IMR-90 (cell line): ENCODE measurements around the gene ETV6. TPM values are rescaled to one million over a fixed set of nuclear protein-coding genes. Genes with fewer than 3 reads are reported as not detected.

Source experiments
- ATAC-seq: fragments of 200-7000 bp; cut with Tn5 transposase; 2 replicates; pipeline ENCODE4 v1.9.1; 2020; ENCODE audit warnings: low read depth, mild to moderate bottlenecking, moderate library complexity
- BruUV-seq: library from RNA; stranded (reverse); fragments of 400-500 nt; replicated peaks from 2 replicates; lab custom pipeline; 2021; lab: Mats Ljungman, UMichigan
- CTCF ChIA-PET: fragments of 300-600 bp; formaldehyde crosslinking; extraction: SDS; loops from one replicate; lab custom pipeline; 2021; ENCODE audit warnings: antibody characterized with exemption; lab: Yijun Ruan, JAX
- POLR2A ChIA-PET: fragments of 300-600 bp; sonication (Branson Sonifier 250); formaldehyde crosslinking; loops from one replicate; lab custom pipeline; 2022; ENCODE audit warnings: antibody characterized with exemption; ENCODE audit not compliant: unreplicated experiment; lab: Charles Lee
- DNase-seq: peaks from one replicate; pipeline ENCODE4 v3.0.0; 2013
- H2AFZ ChIP-seq: replicated peaks from 2 replicates; pipeline ENCODE3; 2013; ENCODE audit warnings: low read length, mild to moderate bottlenecking; ENCODE audit not compliant: poor library complexity
- H2AK5ac ChIP-seq: 2 replicates; pipeline ENCODE4 v1.6.1; 2013; ENCODE audit warnings: low read depth, low read length, inconsistent platforms
- H2AK9ac ChIP-seq: replicated peaks from 2 replicates; pipeline ENCODE3; 2013; ENCODE audit warnings: mild to moderate bottlenecking, low read depth, low read length, moderate library complexity; ENCODE audit not compliant: poor library complexity
- H2BK120ac ChIP-seq: 2 replicates; pipeline ENCODE4 v1.6.1; 2013; ENCODE audit warnings: low read depth, low read length, inconsistent platforms
- H2BK15ac ChIP-seq: 3 replicates; pipeline ENCODE4 v1.6.1; 2013; ENCODE audit warnings: low read depth, low read length, inconsistent platforms
- H2BK20ac ChIP-seq: 2 replicates; pipeline ENCODE4 v1.6.1; 2013; ENCODE audit warnings: low read depth, mild to moderate bottlenecking, inconsistent platforms, low read length, moderate library complexity
- H2BK5ac ChIP-seq: 2 replicates; pipeline ENCODE4 v1.6.1; 2013; ENCODE audit warnings: mild to moderate bottlenecking, low read depth, low read length, inconsistent platforms; ENCODE audit not compliant: poor library complexity, severe bottlenecking
- H3K14ac ChIP-seq: replicated peaks from 2 replicates; pipeline ENCODE4 v1.6.1; 2013; ENCODE audit warnings: low read depth, low read length, inconsistent platforms
- H3K18ac ChIP-seq: 2 replicates; pipeline ENCODE4 v1.6.1; 2013; ENCODE audit warnings: low read depth, low read length, control low read depth
- H3K23ac ChIP-seq: 2 replicates; pipeline ENCODE4 v1.6.1; 2013; ENCODE audit warnings: low read depth, low read length, inconsistent platforms
- H3K27ac ChIP-seq: 2 replicates; pipeline ENCODE4 v1.5.1; 2013; ENCODE audit warnings: mild to moderate bottlenecking, control low read depth, low read length; ENCODE audit not compliant: insufficient read depth
- H3K27me3 ChIP-seq: 2 replicates; pipeline ENCODE4 v1.6.1; 2013; ENCODE audit warnings: low read length; ENCODE audit not compliant: control insufficient read depth, insufficient read depth
- H3K36me3 ChIP-seq: 2 replicates; pipeline ENCODE4 v1.6.1; 2013; ENCODE audit warnings: low read length, mixed read lengths; ENCODE audit not compliant: control insufficient read depth, insufficient read depth
- H3K4ac ChIP-seq: 2 replicates; pipeline ENCODE4 v1.6.1; 2013; ENCODE audit warnings: low read depth, low read length, inconsistent platforms
- H3K4me1 ChIP-seq: 2 replicates; pipeline ENCODE4 v1.6.1; 2013; ENCODE audit warnings: low read length, mixed read lengths; ENCODE audit not compliant: control insufficient read depth, insufficient read depth
- H3K4me2 ChIP-seq: 2 replicates; pipeline ENCODE4 v1.6.1; 2013; ENCODE audit warnings: low read depth, mild to moderate bottlenecking, control low read depth, low read length, moderate library complexity
- H3K4me3 ChIP-seq: 2 replicates; pipeline ENCODE4 v1.5.1; 2013; ENCODE audit warnings: low read depth, mild to moderate bottlenecking, control low read depth, low read length, moderate library complexity; ENCODE audit not compliant: insufficient read depth
- H3K56ac ChIP-seq: 2 replicates; pipeline ENCODE4 v1.6.1; 2013; ENCODE audit warnings: low read length, inconsistent platforms; ENCODE audit not compliant: insufficient read depth; ENCODE audit errors: extremely low read depth
- H3K79me1 ChIP-seq, 2 experiments: 2 replicates each; pipeline ENCODE4 v1.6.1; 2013; ENCODE audit warnings: low read length in 2 of 2, inconsistent platforms in 1 of 2, low read depth in 1 of 2
- H3K9ac ChIP-seq: 2 replicates; pipeline ENCODE4 v1.6.1; 2013; ENCODE audit warnings: low read depth, low read length, control low read depth
- H3K9me1 ChIP-seq: 2 replicates; pipeline ENCODE4 v1.6.1; 2013; ENCODE audit warnings: low read length, inconsistent platforms; ENCODE audit not compliant: insufficient read depth
- H3K9me3 ChIP-seq: 2 replicates; pipeline ENCODE4 v1.6.1; 2013; ENCODE audit warnings: low read length; ENCODE audit not compliant: control insufficient read depth, insufficient read depth
- H4K20me1 ChIP-seq: 2 replicates; pipeline ENCODE4 v1.6.1; 2013; ENCODE audit warnings: low read length, inconsistent platforms; ENCODE audit not compliant: insufficient read depth
- H4K5ac ChIP-seq: 2 replicates; pipeline ENCODE4 v1.6.1; 2013; ENCODE audit warnings: mild to moderate bottlenecking, low read depth, low read length, control low read depth
- H4K8ac ChIP-seq, 2 experiments: 2 replicates each; pipeline ENCODE4 v1.6.1; 2013; ENCODE audit warnings: low read depth in 2 of 2, low read length in 2 of 2, control low read depth in 1 of 2, inconsistent platforms in 1 of 2
- H4K91ac ChIP-seq: 2 replicates; pipeline ENCODE4 v1.6.1; 2013; ENCODE audit warnings: low read depth, low read length, inconsistent platforms; ENCODE audit not compliant: insufficient read depth
- FOS ChIP-seq: fragments of 150-350 bp; IDR thresholded peaks from 2 replicates; pipeline ENCODE4 v1.6.1; 2016; ENCODE audit warnings: low read depth, low read length
- WGBS, 2 experiments: methylation state at CpG; one replicate each; pipeline versions ENCODE4 v1.1.5 to v1.1.7; 2013; ENCODE audit warnings: missing lambda C conversion rate in 2 of 2; ENCODE audit not compliant: insufficient read length in 1 of 2; ENCODE audit errors: extremely low coverage in 2 of 2; 5-methylcytosine and 5-hydroxymethylcytosine counted together
- dilution Hi-C: fragments of 300-500 bp; cut with HindIII; formaldehyde crosslinking; loops from one replicate; pipeline ENCODE4 v1.14.3; 2018; ENCODE audit warnings: low sequenced_read_pairs; ENCODE audit not compliant: unreplicated experiment
- in situ Hi-C: fragments of 300-500 bp; cut with MboI; formaldehyde crosslinking; loops from 3 replicates; pipeline ENCODE4 v1.14.3; 2019; ENCODE audit warnings: low sequenced_read_pairs, inconsistent platforms, mixed read lengths
- intact Hi-C: fragments of 100-400 bp; cut with micrococcal nuclease; formaldehyde crosslinking; loops from 2 replicates; pipeline ENCODE4 v1.10.0; 2022
- polyA plus RNA-seq, 3 experiments: library from polyadenylated mRNA; depleted of rRNA; stranded (reverse); fragments of >200 nt; gene quantifications; 2 replicates each; pipeline ENCODE4 v1.2.3, GENCODE V29; 2012; ENCODE audit warnings: low replicate concordance in 1 of 3
- total RNA-seq: library from RNA; depleted of rRNA; stranded (reverse); fragments of >200 nt; gene quantifications from 2 replicates; pipeline ENCODE4 v1.2.3, GENCODE V29; 2012

The ETV6 gene
- total and polyA plus RNA-seq, 2 of the 4 experiments (the other 2 are of a cell fraction), result 8.4 to 9.9 TPM

- Histone ChIP-seq H3K4me1 (peaks cover 2% of the 10 kb centered on the region; the same call in 1 of the 2 replicates), H3K4me3 (no peak overlapping the region), H2BK5ac (no peak overlapping the region), H2BK120ac (no peak overlapping the region), H3K4me2 (no peak overlapping the region), H3K4ac (no peak overlapping the region), H3K36me3 (peaks cover 27% of the 10 kb centered on the region), H4K8ac (no peak overlapping the region), H2AK5ac (no peak overlapping the region), H2AFZ (no peak overlapping the region), H3K9me1 (peaks cover 22% of the 10 kb centered on the region), H2BK20ac (no peak overlapping the region), H3K14ac (no peak overlapping the region), H3K27me3 (no peaks in the 10 kb centered on the region), H3K9ac (no peak overlapping the region), H3K79me1 (peaks cover 23 to 24% of the 10 kb centered on the region in 2 experiments; a peak in 3 of 4 replicates), H3K23ac (no peak overlapping the region), H3K56ac (no peak overlapping the region), H3K9me3 (no peaks in the 10 kb centered on the region), H2BK15ac (no peak overlapping the region), H2AK9ac (no peak overlapping the region), H4K91ac (no peak overlapping the region), H4K5ac (no peak overlapping the region), H4K20me1 (no peaks in the 10 kb centered on the region; the same call in 1 of the 2 replicates), H3K27ac (no peak overlapping the region), H3K18ac (no peak overlapping the region)
- WGBS, 2 experiments, result 96% methylated on average over 5 of the region's 7 CpGs; no CpG with 5 or more reads in 1 of the 2 experiments
- ChIA-PET POLR2A (no interaction called here), CTCF (no interaction called here)
- no peak for TF ChIP-seq FOS
- dilution Hi-C loops, result no loop called here
- intact Hi-C loops, result no loop called here
- DNase-seq (no peak), ATAC-seq (no peak)
- in situ Hi-C loops, result no loop called here
- BruUV-seq, result no TSS peak
Observed at GRCh38 chr12:11856971-11857370, 207.5 kb downstream of the ETV6 start.
